NCI-H128 (cell line): ENCODE results near the gene MPP1.

Experiments used
- DNase-seq: peaks from one replicate; lab custom pipeline; 2025; ENCODE audit not compliant: unreplicated experiment; lab: John Stamatoyannopoulos, UW

Gene MPP1

GRCh38 chrX:154775419-154776349, 29.6 kb downstream of the MPP1 start:
- DNase-seq: no peak

- no peak for DNase-seq
Measured at GRCh38 chrX:154774622-154775021, 30.7 kb downstream of the MPP1 start.

DNA sequence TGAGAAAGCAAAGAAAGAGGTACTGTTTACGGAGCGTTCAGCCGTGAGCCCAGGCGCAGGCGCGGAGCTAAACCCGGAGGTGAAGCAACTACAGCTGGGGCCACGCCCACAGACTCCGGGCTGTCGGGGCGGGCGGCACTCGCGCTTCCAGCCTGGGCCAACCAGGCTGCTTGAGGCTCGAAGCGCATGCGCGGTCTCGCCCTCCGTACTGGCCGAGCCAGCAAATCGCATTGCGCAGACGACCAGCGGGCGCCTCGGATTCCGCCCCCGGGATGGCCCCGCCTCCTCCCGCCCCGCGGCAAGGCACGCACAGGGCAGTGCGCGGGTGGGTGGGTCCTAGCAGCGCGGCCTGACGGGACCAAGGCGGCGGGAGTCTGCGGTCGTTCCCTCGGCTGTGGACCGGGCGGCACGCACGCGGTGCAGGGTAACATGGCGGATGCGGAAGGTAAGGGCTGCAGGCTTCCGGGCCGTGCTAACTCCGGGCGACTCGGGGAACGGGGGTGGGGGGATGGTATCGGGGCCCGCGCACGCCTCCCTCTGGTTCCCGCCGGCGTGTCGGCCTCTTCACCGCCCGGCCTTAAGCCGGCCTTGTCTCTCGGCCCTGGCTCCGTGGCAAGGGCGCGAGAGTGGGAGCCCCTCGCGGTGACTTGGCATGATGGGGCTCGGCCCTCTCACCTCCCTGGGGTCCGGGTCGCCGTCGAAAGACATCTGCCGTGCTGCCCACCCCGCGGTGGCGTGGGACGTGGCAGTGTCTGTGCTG, 42.6 kb downstream of the MPP1 start, which contains the start of gene DKC1:
TSS of gene DKC1 (plus strand) at position 328 of the 760 bp plus-strand sequence. CDS start at position 430, 102 bp downstream.
- peak; percentile 94 for DNase-seq

- no peak for DNase-seq
Measured at GRCh38 chrX:154761977-154762536, 43.2 kb downstream of the MPP1 start.

GRCh38 chrX:154758696-154759095, 46.6 kb downstream of the MPP1 start:
- DNase-seq: no peak

GRCh38 chrX:154751669-154752271, 53.5 kb downstream of the MPP1 start:
- no peak for DNase-seq

DNA sequence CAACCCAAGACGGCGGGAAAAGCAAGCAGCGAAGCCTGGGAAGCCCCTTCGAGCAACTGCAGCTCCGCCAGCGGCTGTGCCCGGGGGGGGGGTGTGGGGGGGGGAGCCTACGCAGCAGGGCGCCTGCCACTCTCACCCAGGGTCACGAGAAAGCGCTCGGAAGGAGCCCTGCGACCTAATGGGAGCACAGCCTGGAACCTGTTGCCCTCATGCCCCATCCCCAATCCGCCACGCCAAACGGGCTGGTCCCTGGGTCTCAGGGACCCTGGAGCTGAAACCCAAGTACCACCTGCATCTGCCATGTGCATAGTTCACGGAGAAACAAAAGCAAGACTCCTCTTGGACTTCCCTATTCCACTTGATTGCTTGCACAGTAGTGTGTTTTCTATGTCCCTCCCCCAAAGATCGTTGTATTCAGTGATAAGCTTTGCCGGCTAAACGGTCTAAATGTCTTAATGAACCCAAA, 54.0 kb downstream of the MPP1 start:
- DNase-seq: no peak

- no peak for DNase-seq
Measured at GRCh38 chrX:154750301-154751202, 54.7 kb downstream of the MPP1 start, which contains the start of gene GAB3. TSS of gene GAB3 (minus strand) at chrX:154751077. CDS start at chrX:154751025, 52 bp downstream.

DNA sequence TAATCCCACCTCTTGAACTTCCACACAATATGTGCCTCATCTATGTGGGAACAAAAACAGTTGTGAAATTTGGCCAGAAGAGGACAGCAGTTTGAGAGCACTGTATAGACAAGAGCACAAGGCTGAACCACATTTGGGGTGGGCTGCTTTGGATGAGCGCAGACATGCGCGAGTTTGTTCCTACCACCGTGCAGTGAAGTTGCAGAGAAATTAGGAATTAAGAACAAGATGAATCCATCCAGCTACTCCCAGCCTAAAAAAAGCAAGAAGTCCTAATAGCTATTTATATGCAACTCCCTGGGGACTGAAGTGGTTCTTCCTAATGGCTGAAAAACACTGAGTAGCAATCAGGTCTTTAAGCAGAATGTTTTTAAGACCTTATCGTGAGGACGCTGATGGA, 55.4 kb downstream of the MPP1 start:
- no peak for DNase-seq

GRCh38 chrX:154748712-154749339, 56.5 kb downstream of the MPP1 start:
- peak; percentile 2 for DNase-seq

DNA sequence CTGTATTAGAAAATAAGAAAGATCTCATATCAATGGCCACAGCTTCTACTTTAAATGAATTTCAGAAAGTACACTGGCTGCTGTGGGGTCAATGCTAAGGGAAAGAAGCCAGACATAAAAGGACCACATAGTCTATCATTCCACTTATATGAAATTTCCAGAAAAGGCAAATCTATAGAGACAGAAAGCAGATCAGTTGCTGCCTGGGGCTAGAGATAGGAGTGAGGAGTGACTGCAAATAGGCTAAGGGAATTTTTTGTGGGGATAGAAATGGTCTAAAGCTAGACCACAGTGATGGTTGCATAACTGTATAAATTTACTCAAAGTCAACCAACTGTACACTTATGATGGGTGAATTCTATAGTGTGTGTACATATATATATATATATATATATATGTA, 62.7 kb downstream of the MPP1 start:
- no peak for DNase-seq

- no peak for DNase-seq
Measured at GRCh38 chrX:154739952-154740465, 65.3 kb downstream of the MPP1 start.

DNA sequence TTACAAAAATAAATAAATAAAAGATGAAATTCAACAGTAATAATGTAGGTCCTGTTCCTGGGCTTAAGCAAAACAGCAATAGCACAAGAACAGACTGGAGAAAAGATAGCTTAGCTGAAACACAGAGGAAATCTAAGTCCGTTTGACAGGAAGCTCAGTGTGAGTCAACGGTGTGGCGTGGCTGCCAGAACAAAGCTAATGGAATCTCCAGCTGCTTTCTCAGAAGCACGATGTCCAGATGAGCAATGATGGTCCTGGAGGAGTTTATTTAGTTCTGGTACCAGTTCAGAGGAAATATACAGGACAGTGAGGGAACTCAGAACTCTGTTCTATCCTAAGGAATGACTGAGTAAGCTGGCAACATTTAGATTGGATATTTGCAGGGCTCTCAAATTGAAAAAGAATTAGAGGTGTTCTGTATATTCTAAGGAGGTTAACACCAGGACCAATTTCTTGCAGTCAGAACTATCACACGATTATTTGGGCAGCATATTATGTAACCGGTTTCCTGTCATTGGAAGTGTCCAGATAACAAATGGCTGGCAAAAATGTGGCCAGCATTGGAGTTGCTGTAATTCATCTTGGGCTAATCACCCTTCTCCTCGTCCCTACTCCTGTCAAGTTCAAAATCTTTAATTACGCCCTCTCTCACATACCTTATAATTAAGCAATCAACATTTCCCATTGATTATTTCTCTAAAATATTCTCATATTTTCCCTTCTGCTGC, 67.1 kb downstream of the MPP1 start:
- no peak for DNase-seq

- DNase-seq: no peak
Measured at GRCh38 chrX:154737136-154737535, 68.1 kb downstream of the MPP1 start.

- DNase-seq: no peak
Measured at GRCh38 chrX:154735695-154736393, 69.4 kb downstream of the MPP1 start.

DNA sequence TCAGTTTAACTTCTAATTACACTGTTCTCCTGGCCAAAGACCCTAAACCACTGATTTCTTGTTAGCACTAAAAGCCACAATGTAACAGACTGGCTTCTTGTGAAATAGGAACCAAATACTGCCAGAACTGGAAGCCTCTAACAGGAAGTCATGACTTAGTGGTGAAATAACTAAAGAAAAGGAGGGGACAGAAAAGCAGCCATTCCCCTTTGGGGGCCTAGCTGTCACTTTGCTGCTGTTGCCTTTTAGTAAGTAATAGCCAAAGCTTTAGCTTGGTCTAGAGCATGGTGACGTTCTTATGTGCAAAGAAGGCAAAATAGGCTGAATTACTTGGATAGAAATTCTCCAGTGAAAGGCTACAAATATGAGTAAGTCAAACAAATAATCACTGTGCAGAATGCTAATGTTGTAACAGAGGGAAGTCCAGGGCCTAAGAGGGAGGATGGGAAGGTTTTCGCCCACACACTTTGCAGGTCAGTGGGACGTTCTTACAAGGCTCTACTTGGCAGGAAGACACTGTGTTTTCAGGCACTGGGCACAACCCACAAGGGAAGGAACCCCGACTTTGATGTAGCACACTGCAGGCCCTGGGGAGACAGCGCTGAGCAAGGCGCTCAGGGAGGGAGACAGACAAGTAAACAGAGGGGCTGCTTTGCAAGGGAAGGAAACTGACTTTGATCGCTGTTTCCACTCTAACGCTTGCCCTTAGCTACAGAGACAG, 71.1 kb downstream of the MPP1 start:
- DNase-seq: no peak

DNA sequence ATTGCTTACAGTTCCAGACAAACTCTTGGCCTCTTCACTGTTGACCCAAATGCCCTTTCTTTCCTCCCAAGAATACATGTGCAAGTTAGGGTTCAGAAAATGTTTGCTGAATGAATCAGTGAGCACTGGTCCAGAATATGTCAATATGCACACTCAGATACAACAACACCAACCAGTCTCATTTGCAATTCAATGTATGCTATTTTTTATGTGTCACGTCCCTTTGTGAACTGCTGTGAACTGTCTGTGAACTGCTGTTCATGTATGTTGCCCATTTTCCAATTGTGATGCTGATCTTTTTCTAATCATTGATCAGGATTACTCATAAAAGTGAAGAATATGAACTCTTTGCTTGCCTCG, 72.2 kb downstream of the MPP1 start:
- DNase-seq: no peak
